GM19035 (cell line): ENCODE measurements around the gene CFDP1.

Source experiments
- ATAC-seq: cut with Tn5 transposase; IDR thresholded peaks from one replicate; pipeline ENCODE4 v1.9.1; 2021; ENCODE audit not compliant: unreplicated experiment

CFDP1 gene

DNA sequence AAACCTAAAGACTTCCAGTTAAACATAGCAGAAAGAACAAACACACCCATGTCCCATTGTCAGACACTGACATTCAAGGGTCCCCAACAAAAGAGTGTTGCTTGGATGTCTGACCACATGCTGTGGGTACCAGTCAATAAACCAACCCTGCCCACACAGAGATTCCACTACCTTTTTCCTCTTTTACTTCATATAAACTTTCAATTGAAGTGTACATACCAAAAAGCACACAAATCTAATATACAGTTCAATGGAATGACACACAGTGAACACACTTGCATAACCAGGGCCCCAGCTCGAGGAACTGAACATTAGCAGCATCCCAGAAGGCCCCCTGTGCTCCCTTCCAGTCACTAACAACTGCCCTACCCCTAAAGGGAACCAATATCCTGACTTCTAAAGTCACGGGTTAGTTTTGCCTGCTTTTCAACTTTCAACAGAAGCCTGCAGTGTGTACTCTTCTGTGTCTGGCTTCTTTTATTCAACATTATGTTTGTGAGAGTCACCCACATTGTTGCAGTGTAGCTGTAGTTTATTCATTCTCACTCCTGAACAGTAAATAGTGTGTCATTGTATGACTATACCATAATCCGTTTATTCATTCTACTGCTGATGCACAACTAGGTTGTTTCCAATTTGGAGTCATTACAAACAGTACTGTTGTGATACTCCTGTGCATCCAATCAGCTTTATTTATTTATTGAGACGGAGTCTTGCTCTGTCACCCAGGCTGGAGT is 18.0 kb downstream of the CFDP1 start:
- ATAC-seq, result no peak

DNA sequence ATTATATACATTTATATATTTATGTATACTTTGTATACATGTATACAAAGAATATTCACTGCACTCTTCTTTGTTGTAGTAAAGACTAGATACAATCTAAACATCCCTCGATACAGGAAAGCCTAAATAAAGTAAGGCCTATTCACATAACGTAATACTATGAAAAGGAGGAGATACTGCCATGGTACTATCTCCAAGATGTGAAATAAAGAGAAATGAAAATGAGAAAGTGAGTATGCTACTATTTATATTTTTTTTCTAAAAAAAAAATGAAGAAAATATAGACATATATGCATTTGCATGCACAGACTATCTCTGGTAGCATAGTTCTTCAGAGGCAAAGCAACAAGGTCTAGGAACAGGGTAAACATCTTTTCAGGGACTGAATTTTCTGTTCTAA is 19.4 kb downstream of the CFDP1 start:
- ATAC-seq, result no peak

DNA sequence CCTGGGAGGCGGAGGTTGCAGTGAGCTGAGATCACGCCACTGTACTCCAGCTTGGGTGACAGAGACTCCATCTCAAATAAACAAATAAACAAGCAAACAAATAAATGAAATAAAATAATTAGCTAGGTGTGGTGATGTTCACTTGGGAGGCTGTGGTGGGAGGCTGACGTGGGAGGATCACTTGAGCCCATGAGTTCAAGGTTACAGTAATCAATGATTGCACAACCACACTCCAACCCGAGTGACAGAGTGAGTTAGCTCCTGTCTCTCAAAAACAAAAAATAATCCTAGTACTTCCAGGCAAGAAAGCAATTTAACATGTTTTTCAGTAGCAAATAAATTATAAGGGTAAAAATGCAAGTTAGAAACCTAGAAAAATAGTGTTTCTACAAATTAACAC is 26.4 kb downstream of the CFDP1 start:
- ATAC-seq, result no peak

DNA sequence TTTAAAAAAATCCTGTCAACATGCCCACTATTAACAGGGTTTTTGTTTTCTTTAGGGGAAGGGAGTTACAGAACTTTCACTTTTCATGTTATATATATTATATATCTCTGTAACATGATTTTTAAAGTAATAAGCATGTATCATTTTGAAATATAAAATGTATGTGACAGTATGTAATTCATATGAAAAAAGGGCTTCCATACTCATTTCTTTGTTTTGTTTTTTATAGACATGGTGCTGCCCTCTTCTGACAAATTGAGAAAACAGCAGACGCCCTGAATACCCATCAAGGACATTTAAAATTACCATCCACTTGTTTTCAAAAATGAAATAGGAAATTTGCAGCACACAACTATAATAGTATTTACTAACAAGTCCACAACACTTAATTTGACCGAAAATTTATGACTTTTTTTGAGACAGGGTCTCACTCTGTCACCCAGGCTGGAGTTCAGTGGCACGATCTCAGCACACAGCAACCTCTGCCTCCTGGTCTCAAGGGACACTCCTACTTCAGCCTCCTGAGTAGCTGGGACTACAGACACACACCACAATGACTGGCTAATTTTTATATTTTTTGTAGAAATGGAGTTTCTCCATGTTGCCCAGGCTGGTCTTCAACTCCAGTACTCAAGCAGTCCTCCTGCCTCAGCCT is 30.4 kb downstream of the CFDP1 start:
- ATAC-seq, result no peak

DNA sequence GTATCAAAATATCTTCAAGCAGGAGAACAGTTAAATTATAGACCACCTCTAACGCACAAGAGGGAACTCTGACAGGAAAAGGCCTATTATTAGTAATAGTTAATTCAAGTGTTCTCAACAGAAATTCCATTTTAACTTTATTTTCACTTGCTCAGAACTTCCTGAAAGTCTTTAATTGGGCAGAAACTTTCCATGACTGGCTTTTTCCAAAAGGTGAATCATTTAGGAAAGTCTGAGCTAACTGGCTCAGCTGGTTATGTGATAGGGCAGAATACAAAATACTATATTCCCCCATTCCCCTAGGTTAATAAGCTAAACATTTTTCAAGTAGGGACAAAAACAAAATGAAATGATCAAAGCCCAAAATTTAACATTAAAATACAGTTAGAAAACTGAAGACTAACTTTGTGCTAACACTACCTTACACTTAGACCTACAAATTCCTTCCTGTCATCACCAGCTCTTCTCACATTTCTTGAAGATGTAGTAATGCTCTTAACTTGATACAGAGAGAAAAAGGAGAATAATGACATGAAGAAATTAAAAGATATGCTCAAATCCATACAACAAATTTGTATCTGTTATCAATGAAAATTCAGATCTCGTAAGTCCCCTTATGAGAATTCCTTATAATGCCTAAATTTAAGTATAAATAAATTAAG is 31.0 kb downstream of the CFDP1 start:
- ATAC-seq, result no peak

DNA sequence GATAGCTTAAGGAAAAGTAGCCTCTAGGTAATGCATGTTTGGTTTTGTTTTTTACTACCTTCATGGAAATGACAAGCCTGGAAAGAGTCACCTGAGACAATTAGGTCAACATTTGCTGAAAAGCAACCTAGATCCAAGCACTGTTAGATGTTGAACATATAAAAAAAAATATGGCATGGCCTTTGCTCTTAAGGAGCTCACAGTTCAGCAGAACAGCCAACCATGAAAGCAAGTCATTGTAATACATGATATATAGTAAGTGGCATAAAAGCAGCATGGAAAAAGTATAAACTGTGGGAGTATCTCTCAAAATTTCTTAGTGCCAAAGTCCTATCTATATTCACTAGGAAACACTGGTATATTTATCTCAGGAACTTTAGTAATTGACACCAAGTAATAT is 31.6 kb downstream of the CFDP1 start:
- ATAC-seq, result no peak

DNA sequence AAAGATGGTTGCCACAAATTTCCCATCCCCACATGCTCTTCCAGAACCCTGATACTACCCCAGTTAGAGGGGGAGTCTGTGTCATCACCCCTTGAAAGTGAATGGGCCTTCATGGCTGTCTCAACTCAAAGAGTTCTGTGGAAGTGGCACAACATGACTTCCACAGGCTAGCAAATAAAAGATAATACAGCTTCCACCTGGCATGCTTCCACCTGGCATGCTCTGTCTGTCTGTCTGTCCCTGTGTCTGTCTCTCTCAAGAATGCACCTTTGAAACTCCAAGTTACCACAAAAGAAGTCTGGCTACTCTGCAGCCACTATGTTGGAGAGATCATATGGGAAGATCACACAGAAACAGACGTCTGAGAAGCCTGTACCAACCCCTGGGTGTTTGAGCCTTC is 35.0 kb downstream of the CFDP1 start:
- no peak for ATAC-seq

DNA sequence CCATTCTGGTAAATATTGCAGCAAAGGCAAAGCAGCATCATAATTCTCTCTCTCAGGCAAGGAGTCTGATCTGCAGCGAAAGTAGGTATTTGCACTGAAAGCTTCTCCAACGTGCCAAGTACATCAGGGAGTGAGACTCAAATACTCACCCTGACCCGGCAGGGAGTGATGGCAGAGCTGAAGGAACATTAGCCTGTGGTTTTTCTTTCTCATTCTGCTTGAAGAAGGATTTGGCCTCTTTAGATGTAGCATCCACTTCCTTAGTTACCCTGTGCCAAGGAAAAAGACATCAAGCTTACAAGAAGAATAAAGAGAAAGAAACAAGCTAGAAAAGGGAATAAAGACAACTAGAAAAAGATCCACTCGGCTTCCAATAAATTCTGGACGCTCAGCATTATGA is 38.4 kb downstream of the CFDP1 start:
- no peak for ATAC-seq

DNA sequence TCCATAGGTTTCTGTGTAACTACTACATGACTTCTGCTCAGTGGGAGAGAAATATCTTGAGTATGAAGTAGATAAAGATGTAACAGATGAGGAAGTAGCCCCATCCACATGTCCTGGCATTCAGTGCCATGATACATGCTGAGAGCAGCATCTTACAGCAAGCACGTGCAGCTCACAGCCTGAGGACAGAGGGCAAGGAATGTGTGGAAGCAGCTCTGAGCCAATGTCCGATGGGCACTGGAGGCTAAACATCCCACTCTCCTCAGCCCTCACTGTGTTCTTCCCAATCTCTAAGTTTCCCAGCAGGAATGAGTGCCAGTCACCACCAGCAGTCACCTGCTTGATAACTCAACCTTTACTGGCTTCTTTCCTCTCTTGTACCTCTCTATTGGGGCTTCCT is 40.4 kb downstream of the CFDP1 start:
- ATAC-seq, result no peak

DNA sequence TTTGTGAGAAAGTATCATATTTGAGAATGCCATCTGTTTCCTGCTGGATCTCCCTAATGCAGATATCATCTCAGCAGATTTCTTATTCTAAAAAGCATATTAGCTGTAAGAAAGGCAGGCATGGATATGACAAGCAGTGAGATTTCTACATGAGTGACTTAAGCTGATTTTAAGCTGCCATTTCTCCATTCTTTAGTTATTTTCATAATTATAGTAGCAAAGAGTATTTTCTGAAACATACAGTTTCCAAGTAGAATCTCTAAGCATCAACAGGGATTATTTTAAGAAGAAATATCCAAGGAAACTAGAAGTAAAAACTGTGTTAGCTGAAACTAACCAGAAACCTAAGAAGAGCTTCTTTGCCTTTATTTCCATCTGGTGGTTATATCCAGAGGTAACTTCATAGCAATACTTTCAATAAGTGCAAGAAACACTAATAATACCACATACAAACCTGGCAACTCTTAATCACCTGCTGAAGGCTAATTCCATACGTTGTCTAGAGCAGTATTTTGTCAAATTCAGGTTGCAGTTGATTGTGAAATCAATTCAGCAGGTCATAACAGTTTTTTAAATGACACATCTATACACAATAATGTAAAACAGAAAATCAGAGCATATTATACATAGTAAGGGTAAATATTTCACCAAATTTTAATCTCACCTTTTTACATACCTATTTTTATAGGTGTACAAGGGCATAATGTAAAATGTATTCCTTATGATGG is 42.2 kb downstream of the CFDP1 start:
- ATAC-seq, result no peak

DNA sequence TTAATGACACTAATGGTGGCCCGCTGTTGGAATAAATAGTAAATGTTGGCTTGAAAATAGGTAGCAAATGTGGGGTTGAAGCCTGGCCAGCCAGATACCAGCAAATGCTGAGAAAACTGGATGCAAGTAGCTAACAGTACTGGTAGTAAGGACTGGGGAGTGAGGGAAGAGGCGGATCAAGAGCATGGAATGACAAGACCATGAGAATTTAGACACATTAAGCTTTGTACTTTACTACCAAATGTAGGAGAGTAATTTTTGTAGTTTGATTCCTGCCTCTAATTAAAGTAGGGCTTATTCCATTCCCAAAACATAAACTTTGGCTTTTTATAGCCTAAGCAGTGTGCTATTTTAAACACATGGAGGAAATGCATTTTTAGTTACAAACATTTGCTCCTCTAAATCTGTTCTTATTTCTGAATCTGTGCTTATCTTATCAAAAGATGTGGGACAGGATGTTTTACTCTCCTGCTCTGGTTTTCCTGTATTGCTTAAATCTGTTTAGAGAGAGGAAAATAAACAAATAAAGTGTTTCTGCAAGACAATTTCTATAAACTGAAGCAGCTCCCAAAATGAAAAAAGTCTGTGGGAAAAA is 44.1 kb downstream of the CFDP1 start:
- no peak for ATAC-seq

DNA sequence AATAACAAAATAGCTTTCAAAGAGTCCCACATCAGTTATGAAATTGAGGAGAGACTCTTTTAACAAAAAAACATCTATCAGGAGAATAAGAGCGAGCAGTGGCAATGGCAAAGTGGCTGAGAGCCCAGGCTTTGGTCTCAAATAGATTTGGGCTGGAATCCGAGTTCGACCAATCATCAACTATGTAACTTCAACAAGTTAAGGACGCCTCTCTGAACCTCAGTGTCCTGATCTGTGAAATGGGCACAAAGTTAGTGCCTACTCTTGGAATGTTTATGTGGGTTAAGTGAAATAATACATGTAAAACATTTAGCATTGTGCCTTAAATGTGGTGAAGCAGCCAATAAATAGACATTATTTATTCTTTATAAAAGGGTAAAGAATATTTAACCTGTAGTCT is 45.4 kb downstream of the CFDP1 start:
- no peak for ATAC-seq

DNA sequence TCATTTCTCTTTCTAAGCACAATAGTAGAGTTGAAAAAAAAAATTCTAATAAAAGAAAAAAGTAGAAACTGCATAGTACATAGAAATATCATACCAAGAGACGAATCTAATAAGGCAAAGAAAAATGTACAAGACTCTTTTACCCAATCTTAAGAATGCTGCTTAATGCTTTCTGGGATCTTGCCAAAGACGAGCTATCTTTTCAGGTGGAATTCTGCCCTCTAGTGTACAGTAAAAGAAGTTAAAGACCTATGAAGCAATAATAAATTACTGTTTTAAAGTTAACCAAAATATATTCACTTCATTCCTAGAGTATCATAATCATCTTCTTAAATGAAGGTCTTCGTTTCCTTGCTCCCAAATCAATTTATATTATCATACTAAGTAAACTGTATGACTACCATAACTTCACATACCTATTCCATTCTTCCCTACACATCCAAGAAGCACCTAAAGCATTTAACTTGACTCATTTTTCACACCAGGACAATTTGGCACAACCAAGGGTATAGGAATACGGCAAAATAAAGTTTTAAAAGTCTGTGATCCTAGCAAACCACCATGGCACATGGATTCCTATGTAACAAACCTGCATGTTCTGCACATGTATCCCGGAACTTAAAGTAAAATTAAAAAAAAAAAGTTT is 47.7 kb downstream of the CFDP1 start:
- ATAC-seq, result no peak

DNA sequence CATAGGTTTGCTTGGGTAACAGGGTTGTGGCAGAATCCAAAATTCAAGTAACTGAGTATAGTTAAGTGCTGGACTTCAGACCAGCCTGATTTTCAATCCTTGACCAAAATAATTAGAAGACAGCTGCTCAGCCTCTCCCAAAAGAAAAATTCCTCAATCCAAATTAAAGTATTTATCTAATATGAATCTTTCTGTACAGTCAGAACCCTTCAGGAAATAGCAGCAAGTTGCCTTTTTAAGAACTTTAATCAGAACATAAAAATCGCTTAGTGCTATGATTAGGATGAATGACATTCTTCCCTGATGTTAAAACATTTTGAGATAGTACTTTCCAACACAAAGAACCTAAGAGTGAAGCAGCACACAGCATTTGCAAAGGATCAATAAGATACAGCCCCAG is 50.2 kb downstream of the CFDP1 start:
- no peak for ATAC-seq

DNA sequence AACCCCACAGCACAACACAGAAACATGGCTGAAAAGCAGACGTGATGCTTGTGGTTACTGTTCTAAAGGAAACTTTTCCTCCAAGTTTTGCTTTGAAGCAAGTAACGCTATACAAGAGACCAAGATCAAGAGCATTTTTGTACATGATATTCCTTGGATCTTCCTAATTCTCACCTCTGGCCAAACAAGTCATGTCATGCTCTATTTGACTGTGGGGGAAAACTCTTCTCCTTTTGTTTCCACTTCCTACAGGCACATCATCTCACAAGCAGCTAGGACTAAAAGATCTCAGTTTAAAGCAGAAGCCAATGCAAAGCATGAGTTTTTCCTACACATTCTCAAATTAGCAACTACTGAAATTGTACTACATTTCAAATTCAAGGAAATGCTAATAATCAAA is 50.7 kb downstream of the CFDP1 start:
- ATAC-seq, result no peak

DNA sequence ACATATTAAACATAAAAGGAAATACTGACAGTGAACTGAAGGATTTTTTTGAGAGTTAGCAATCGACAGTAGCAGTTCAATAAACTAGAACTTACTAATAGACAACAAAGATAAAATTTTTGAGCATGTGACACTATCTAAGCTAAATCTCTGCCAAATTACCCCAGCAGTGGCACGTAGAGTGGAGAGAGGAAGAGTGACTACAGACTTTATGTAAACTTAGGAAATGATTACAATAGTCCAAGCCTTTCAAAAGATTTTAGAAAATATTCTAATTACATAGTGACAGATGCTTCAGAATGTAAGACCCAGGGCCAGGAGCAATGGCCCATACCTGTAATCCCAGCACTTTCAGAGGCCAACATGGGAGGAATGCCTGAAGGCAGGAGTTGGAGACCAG is 52.4 kb downstream of the CFDP1 start:
- ATAC-seq, result no peak

DNA sequence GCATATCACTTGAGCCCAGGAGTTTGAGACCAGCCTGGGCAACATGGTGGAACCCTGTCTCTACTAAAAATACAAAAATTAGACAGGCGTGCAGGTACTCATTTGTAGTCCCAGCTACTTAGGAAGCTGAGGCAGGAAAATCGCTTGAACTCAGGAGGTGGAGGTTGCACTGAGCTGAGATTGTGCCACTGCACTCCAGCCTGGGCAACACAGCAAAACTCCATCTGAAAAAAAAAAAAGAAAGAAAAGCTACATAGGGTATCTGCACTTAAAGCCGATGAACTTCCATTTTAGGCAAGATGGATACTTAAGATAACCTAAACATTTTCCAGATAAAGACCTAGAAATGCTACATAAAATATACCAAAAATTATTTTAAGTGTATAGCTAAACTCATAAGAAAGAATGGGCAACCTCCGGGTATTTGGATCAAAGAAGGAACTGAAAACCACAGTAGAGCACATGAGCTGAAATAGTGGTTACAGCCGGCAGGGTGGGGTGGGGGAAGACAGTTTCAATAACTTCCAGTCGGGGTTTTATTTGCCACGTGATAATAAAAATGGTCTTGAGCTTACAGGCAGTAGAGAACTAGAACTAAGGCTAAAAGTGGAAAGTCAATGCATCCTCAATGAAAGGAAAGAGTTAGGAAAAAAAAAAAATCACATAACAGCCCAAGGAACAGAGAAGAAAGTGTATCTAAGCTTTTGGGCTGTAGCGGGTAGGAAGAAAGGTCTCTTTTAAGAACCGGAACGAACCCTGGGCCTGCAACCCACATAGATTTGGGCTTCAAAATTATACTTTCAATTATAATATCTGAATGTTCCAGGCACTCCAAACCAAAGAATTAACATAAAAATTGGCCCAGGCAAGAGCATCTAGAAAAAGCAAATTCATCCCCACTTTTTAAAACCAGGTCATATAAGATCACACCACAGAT is 53.1 kb downstream of the CFDP1 start:
- ATAC-seq, result peak; percentile 83

DNA sequence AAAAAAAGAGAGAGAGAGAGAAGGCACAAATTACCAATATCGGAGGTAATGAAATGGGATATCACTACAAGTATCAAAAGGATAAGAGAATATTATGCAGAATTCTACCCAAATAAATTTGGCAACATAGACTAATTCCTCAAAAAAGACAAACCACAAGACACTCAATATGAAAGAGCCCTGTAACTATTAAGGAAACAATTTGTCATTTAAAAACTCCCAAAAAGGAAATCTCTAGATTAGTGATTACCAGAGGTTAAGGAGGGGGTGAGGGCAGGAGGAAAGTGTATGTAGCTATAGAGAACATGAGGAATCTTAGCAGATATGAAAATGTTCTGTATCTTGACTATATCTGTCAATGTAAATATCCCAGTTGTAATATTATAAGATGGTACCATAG is 54.0 kb downstream of the CFDP1 start:
- ATAC-seq, result peak; percentile 55

DNA sequence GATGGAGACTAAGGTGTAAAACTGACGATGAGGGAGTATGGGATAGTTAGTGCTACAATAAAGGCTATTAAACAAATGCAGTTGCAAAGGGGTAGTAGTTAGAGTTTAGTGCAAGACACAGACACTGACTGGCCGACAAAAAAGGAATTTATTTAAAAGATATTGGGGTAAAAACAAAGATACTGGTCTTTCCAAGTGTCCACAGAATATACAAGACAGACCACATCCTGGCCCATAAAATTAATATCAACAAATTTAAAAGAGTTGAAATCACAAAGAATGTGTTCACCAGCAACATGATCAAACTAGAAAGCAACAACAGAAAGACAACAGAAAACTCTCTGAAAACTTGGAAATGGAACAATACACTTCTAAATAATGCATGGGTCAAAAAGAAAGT is 54.7 kb downstream of the CFDP1 start:
- no peak for ATAC-seq
